Measurements from ENCODE around the gene USP24. TPM values are rescaled to one million over a fixed set of nuclear protein-coding genes. Genes with fewer than 3 reads are reported as not detected.

The USP24 gene
- total RNA-seq, 1 experiment from 2014 or later = 35.3 TPM

GRCh38 chr1:55060133-55060999 is 154.8 kb downstream of the USP24 start:
- no CpG with 5 or more reads among the region's 14 CpGs for WGBS (ENCODE audit: extremely low coverage, insufficient read length, low lambda C conversion rate)

More at GRCh38 chr1:55060133-55060999, 154.8 kb downstream of the USP24 start:
- Histone ChIP-seq H2BK12ac (ENCODE audit: insufficient read length, low read depth, low read length) (no peak overlapping the region), H3K9ac (ENCODE audit: extremely low read depth, insufficient read length, low read length) (no peak overlapping the region), H2BK15ac (ENCODE audit: low read depth, low read length) (no peak overlapping the region), H3K79me2 (ENCODE audit: insufficient read depth, low read length) (no peaks in the 10 kb centered on the region), H3K27me3 (ENCODE audit: insufficient read depth, low read length) (no peaks in the 10 kb centered on the region), H2BK20ac (ENCODE audit: low read depth, low read length, poor library complexity, severe bottlenecking) (no peak overlapping the region), H3K4ac (ENCODE audit: low read depth, low read length) (no peak overlapping the region), H3K14ac (ENCODE audit: insufficient read depth, low read length) (no peak overlapping the region), H2AK5ac (ENCODE audit: insufficient read length, low read length) (no peak overlapping the region), H3K23me2 (ENCODE audit: insufficient read length, low read depth, low read length, poor library complexity, severe bottlenecking) (no peaks in the 10 kb centered on the region), H2BK5ac (ENCODE audit: insufficient read length, low read length) (no peak overlapping the region), H4K20me1 (ENCODE audit: control insufficient read depth, insufficient read depth, insufficient read length) (peaks cover 2% of the 10 kb centered on the region), H4K5ac (ENCODE audit: insufficient read length, low read depth, low read length) (no peak overlapping the region), H3K27ac (ENCODE audit: insufficient read length, low read depth, low read length) (no peak overlapping the region), H3K4me1 (ENCODE audit: insufficient read depth, low read length) (no peaks in the 10 kb centered on the region), H2AFZ (ENCODE audit: low read length) (no peak overlapping the region), H3K4me2 (ENCODE audit: insufficient read depth, insufficient read length, low read length) (no peak overlapping the region), H4K91ac (ENCODE audit: insufficient read length, low read depth, low read length) (no peak overlapping the region), H3T11ph (ENCODE audit: low read length) (no peak overlapping the region), H3K79me1 (ENCODE audit: insufficient read depth, low read depth, low read length, poor library complexity, severe bottlenecking) (no peaks in the 10 kb centered on the region), H3K18ac (ENCODE audit: insufficient read length, low read depth, low read length) (no peak overlapping the region), H3K9me3 (ENCODE audit: control insufficient read depth, low read depth, low read length) (no peaks in the 10 kb centered on the region), H2BK120ac (ENCODE audit: low read depth, low read length, poor library complexity, severe bottlenecking) (no peak overlapping the region), H4K8ac (replicated peaks; ENCODE audit: insufficient read length, low read depth, low read length) (no peak overlapping the region), H3K23ac (ENCODE audit: insufficient read length, low read depth, low read length) (no peak overlapping the region), H3K56ac (ENCODE audit: insufficient read length, low read depth, low read length) (no peak overlapping the region)
- Mint-ChIP-seq H3K4me1 (no peaks in the 10 kb centered on the region), H3K9me3 (no peaks in the 10 kb centered on the region), H3K27ac (peak overlapping the region in 2 of 3 experiments; percentile 23 to 79; a peak in 3 of 7 replicates), H3K36me3 (ENCODE audit: insufficient read depth in 1 of 3, low read depth in 3 of 3) (peaks cover 12 to 73% (median 40%) of the 10 kb centered on the region in 3 experiments; a peak in 6 of 7 replicates), H3K4me3 (no peak overlapping the region), H3K27me3 (ENCODE audit: low read depth) (no peaks in the 10 kb centered on the region)
- peak; percentile 22 for DNase-seq
- no peak for TF ChIP-seq CTCF (conservative IDR thresholded peaks at IDR 0.05)

Measured in H9 (cell line).